Testis (tissue), 2 donors: ENCODE data around the gene GATA2.

Source experiments
- POLR2A ChIP-seq: fragments of 450-650 bp; IDR thresholded peaks from one replicate; pipeline ENCODE4 v1.6.1; 2017; ENCODE audit warnings: antibody characterized with exemption, mild to moderate bottlenecking, moderate library complexity
- TF ChIP-seq, protein P1 (sequence below), 3 experiments: fragments of 450-650 bp in 2 of 3; fragments of 200-600 bp in 1 of 3; sonication (generic) in 1 of 3; IDR thresholded peaks; one replicate each; pipeline ENCODE4 v1.5.1; 2016 to 2019; ENCODE audit warnings: antibody characterized with exemption in 3 of 3, mild to moderate bottlenecking in 2 of 3, moderate library complexity in 1 of 3

DNA sequence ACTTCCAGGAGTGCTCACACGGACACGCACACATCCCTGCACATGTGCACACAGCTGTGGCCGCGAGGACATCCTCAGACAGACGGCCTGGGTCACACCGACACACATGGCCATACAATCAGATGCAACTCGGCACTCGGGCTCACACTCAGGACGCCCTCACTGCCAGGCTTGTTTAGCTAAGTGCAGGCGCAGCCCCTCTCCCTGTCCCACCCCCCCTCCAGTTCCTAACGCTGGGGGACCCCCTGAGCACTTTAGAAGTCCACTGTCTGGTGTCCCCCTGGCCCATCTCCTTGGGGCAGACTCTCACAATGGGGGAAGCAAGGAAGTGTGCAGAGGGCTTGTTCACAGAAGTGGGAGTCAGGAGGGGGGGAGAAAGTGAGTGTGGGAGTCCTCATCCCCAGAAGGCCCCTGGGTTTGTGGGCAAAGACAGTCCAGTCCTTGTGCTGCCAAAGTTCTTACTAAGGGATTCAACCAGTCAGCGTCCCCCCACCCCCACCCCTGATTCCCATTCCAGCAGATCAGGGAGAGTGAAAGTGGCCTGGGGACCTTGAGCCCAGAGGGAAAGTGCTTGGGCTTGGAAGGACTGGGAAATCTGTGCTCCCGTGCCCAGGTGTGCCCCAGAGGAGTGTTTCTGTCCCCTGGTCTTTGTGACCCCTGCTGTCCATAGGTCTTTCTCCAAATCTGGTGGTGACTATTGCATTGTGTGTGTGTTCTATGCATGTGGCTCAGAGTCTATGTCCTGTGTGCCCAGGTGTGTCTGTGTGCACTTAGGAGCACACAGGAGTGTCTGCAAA is 767 bp upstream of the GATA2 start:
- TF ChIP-seq, protein P1, sequence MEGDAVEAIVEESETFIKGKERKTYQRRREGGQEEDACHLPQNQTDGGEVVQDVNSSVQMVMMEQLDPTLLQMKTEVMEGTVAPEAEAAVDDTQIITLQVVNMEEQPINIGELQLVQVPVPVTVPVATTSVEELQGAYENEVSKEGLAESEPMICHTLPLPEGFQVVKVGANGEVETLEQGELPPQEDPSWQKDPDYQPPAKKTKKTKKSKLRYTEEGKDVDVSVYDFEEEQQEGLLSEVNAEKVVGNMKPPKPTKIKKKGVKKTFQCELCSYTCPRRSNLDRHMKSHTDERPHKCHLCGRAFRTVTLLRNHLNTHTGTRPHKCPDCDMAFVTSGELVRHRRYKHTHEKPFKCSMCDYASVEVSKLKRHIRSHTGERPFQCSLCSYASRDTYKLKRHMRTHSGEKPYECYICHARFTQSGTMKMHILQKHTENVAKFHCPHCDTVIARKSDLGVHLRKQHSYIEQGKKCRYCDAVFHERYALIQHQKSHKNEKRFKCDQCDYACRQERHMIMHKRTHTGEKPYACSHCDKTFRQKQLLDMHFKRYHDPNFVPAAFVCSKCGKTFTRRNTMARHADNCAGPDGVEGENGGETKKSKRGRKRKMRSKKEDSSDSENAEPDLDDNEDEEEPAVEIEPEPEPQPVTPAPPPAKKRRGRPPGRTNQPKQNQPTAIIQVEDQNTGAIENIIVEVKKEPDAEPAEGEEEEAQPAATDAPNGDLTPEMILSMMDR (IDR thresholded peaks at IDR 0.05): no peak
- no peak for TF ChIP-seq POLR2A
